GM12891 (cell line): ENCODE results near the gene XRCC2.

Experiments
- POLR2A ChIP-seq: IDR thresholded peaks from 2 replicates; pipeline ENCODE4 v1.6.1; 2011; ENCODE audit warnings: low read depth, low read length, control low read depth
- POLR2AphosphoS5 ChIP-seq: IDR thresholded peaks from 2 replicates; pipeline ENCODE4 v1.6.1; 2011; ENCODE audit warnings: low read depth, low read length, control low read depth

GRCh38 chr7:152600266-152600665 lies 75.7 kb downstream of the XRCC2 start:
- TF ChIP-seq POLR2A (no peak), POLR2AphosphoS5 (no peak)
